Activated CD4-positive, alpha-beta T cell treated with anti-CD3 and anti-CD28 coated beads, Interleukin-2, amount 50 U/mL, for 4 hours (primary cell): ENCODE measurements around the gene SGPL1.
A peak's percentile ranks its signal among the peaks of the same experiment; 100 is the strongest.

Experiments
- DNase-seq, 2 experiments: peaks; one replicate each; pipeline ENCODE4 v3.0.0-alpha.2; 2020

Gene SGPL1

DNA sequence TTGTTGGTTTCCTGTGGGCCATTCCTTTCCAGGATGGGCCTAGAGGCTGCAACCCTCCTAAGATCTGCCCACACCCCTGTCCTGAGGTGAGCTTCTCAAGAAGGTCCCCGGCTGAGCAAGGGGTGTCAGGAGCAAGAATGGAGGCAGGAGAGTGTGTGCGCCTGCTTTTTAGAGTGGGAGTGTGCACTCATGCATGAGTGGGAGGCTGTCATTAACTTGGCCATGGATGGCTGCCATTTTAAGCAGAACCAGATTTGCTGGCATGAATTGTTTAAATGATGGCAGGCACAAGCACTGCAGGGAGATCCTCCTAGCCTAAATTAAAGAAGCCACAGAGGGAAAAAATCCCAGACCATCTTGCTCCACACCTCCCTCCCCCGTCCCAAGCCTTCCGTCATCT, 2.9 kb upstream of the SGPL1 start:
- DNase-seq, result no peak

- DNase-seq, result no peak
Observed at GRCh38 chr10:70814126-70814525, 1.6 kb upstream of the SGPL1 start.

- DNase-seq, result peak; percentile 18 to 39
Observed at GRCh38 chr10:70816220-70816894, 609 bp downstream of the SGPL1 start.

DNA sequence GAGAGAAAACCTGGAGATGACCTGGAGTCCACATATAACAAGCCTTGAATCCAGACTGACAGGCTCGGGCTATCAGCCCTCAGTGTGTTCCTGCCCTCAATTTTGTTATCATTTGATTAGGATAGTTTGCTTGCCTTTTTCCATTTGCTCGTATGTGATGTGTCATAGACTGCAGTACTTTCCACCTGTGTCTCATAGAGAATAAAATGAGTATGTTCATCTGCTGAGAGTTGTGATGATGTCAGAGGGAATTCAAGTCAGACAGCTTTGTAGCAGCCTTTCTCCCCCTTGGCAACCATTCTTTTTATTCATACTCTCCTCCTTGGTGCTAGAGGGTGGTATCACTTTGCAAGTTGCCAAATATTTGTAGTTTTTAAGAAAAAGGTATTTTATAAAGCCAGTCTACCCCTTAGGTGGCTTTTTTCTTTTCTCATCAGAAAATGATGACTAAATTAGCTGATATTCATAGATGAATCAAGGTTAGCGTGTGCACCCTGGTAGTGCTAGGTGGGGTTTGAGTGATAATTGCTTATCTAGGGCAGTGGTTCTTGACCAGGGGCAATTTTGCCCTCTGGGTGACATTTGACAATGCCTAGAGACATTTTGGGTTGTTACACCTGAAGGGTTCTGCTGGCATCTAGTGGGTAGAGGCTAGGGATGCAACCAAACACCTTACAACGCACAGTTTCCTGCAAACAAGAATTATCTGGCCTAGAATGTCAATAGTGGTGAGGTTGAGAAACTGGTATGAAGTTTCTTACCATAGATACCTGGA, 5.4 kb downstream of the SGPL1 start:
- no peak for DNase-seq

GRCh38 chr10:70822076-70822820, 6.5 kb downstream of the SGPL1 start:
- DNase-seq, result no peak

- no peak for DNase-seq
Observed at GRCh38 chr10:70827086-70827757, 11.5 kb downstream of the SGPL1 start.

DNA sequence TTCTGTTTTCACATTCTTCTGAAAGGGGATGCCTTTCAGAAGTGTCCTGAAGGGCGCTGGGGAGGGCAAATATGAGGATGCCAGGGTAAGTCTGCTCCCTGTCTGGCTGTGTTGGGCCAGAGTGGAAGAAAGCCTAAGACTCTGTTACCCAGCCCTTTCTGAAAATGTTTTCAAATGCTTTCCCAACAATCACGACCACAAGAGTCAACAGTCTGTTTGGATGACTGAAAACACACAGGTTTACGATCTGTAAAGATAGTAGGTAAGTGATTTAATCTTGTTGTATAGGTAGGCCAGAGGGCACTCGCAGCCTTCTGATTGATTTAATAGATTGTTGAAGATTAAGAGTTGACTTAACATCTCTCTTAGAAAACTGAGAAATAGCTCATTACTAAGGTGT, 13.2 kb downstream of the SGPL1 start:
- DNase-seq, result no peak

- no peak for DNase-seq
Observed at GRCh38 chr10:70829543-70829942, 13.8 kb downstream of the SGPL1 start.

DNA sequence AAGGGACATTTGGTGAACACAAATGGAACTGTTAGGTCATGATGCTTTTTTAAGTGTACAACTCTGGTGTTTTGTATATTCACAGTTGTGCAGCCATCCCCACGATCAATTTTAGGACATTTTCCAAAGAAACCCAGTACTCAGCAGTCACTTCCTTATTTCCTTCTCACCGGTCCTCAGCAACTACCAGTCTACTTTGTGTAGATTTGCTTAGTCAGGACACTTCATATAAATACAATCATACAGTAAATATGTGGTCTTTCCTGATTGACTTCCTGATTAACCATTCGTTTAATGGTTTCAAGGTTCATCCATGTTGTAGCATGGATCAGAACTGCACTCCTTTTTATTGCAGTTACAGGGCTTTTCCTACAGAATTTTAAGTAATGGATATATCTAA, 14.4 kb downstream of the SGPL1 start:
- DNase-seq, result no peak

DNA sequence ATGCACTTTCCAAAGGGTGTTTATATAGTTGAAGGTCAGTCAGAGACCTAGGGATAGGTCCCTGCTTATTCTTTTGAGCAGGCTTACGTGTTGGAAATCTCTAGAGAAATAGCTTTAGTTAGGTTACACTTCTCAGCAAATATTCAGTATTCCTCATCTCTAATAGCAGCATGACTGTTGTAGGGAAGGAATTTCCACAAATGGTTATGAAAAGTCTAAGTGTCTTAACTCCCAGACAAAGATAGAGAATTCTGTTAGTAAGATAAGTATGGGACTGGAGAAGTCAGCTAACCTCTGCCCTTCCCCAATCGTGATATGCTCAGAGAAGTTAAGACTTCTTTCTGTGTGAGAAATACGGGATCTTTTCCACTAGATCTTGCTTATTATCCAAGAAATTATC, 16.5 kb downstream of the SGPL1 start:
- DNase-seq, result no peak

- no peak for DNase-seq
Observed at GRCh38 chr10:70832852-70833528, 17.2 kb downstream of the SGPL1 start.

- DNase-seq, result no peak
Observed at GRCh38 chr10:70833601-70834000, 17.9 kb downstream of the SGPL1 start.

- no peak for DNase-seq
Observed at GRCh38 chr10:70834021-70834420, 18.3 kb downstream of the SGPL1 start.

- no peak for DNase-seq
Observed at GRCh38 chr10:70834441-70835151, 18.8 kb downstream of the SGPL1 start.

DNA sequence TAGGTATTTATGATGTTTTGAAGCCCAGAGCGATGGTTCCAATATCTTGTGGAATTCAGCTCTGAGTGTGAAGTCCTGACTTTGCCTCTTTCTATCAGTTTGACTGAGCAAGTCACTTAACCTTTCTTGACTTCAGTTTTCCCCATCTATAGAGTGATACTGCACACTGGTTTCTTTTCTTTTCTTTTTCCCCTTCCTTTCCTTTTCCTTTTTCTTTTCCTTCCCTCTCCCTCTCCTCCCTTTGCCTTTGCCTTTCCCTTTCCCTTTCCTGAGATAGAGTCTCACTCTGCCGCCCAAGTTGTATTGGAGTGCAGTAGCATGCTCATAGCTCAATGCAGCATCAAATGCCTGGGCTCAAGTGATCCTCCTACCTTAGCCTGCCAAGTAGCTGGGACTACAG, 20.6 kb downstream of the SGPL1 start:
- no peak for DNase-seq

DNA sequence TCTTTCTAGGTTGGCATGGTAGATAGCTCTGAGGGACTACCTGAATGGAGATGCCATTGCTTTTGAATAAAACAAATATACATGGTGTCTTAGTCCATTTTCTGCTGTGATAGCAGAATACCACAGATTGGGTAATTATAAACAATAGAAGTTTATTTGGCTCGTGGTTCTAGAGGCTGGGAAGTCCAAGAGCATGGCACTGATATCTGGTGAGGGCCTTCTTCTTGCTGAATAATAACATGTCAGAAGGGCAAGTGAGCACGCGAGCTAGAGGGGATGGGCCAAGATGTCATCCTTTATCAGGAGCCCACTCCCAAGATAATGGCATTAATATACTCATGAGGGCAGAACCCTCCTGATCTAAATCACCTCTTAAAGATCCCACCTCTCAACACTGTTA, 21.9 kb downstream of the SGPL1 start:
- DNase-seq, result no peak

GRCh38 chr10:70838270-70838805, 22.6 kb downstream of the SGPL1 start:
- DNase-seq, result no peak

GRCh38 chr10:70840836-70841235, 25.1 kb downstream of the SGPL1 start:
- no peak for DNase-seq

DNA sequence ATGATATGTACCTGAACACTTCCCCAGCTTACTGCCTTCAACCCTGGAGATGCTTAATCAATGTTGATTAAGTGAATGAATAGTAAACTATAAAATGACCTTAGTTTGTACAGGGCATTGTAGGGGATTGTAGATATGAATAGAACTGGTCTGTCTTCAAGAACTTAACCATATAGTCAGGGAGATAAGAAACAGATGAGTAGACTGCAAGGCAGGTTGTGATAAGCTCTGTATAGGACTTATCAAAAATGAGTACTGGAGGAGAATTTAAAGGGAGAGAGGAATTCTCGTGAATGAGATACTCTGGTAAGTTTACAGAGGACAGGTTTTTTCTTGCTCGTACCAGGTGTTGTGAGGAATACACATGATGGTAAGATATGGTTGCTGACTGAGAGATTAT, 27.6 kb downstream of the SGPL1 start:
- no peak for DNase-seq

DNA sequence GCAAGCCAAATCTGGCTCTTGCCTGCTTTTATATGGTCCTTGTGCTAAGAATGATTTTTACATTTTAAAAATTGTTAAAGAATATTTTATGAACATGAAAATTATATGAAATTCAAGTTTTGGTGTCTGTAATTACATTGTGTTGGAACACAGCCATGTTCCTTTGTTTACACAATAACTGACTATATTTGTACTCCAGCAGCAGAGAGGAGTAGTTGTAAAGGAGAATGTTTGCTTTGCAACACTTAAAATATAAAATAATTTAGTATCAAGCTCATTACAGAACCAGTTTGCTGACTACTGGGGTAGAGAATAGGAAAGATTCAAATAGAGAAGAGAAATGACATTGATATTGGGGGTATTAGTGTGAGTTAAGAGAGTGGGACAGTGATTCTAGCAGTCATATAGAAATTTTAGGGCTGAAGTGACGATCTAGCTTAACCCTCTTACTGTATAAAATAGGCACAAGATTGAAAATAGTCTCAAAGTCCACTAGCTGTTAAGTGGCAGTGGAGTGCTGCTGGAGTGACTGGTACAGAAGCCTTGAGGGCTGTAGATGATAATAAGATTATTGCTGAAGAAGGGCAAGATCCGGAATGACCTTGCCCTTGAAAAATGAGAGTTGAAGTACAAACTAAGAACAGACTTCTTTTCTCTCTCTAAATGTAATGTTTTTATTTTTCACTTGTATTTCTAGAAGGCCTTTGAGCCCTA, 28.2 kb downstream of the SGPL1 start:
- DNase-seq, result no peak

- no peak for DNase-seq
Observed at GRCh38 chr10:70845256-70845655, 29.5 kb downstream of the SGPL1 start.
